ENCODE results near the gene VWA7.

DNA sequence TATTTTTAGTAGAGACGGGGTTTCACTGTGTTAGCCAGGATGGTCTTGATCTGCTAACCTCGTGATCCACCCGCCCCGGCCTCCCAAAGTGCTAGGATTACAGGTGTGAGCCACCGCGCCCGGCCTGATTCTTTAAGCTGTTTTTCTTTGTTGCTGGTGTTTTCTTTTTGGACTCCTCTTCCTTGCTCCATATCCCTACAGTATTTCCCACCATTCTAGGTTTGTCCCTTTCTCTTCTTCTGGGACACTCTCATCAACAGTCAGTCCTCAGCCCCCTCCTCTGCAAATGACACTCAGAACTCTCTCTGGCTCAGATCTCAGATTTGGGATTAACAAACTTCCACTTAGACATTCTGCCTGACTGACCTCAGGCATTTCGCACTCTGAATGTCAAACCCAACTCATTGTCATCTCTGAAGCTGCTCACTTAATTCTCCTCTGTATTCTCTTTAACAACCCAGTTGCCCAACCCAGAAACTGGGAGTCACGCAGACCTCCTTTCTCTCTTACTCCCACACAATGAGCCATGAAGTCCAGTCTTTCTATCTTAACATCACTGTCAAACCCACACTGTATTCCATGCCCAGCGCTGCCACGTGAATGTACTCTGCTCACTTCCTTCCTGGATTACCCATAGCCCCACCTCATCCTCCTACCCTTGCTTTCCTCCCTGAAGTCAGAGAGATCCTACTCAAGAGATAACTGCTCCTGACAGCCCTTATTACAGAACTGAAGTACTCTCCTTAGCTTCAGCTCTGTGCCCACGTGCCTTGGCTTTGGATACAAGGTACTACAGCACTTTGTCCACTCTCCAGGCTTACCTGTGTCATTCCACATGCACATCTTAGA is 51.4 kb downstream of the VWA7 start:
- TF ChIP-seq CTCF (IDR thresholded peaks at IDR 0.05) (no peak), GABPA (IDR thresholded peaks at IDR 0.05; ENCODE audit: low read depth) (no peak)

Data from SK-N-SH (cell line).